Amygdala (tissue), 56 donors: ENCODE measurements around the gene CYBB.

Experiments
- DNase-seq, 56 donors: peaks; one replicate each; lab custom pipeline; 2025; lab: John Stamatoyannopoulos, UW

The CYBB gene

DNA sequence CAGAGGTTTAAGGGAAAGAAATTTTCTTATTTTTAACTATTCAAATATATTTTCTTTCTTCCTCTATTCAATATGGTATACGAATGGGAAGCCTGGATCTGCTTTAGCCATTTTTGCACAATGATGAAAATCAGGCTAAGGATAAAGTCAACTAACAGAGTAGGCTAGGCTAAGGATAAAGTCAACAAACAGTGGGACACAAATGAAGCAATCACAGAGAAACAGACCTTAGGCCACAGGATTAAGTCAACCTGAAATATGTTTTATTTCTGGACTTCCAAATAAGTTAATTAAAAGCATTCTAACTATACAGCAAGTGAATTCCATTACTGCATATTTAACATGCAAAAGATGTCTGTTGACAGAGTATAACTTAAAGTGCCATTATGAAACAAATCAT, 50.5 kb downstream of the CYBB start:
- DNase-seq = no peak

DNA sequence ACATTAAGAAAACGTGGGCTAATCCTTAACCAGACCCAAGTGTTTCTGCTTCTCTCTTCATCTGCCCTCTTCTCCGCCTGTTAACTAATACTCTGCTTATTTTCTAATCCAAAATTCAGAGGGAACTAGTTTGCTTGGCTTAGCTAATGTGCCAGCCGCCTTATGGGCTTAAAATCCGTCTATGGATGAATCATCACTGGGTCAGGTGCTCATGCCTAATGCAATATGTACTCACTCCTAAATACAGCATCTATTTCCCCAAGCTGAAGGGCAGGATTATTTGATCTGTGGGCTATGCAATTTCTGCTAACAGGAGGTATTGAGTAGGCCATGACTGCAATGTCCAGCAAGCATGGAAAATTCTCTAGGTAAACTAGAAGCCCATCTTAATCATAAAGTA, 55.1 kb downstream of the CYBB start:
- DNase-seq = no peak

DNA sequence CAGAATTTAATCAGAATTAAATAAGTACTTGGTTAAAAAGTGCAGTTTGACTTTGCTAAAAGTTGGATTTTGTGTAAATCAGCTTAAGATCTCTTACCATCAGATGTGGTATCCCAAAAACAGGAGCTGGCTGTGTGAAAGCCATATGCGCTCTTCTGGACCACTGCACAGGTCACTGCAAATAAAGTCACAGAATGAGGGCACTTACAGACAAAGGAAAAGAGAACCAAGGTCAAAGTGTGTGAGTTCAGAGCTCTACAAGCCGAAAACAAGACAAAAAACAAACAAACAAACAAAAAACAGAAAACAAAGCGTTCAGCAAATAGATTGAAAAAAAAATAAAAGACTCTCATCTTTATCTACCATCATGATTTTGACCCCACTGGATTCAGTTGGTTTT, 61.1 kb downstream of the CYBB start:
- no peak for DNase-seq

DNA sequence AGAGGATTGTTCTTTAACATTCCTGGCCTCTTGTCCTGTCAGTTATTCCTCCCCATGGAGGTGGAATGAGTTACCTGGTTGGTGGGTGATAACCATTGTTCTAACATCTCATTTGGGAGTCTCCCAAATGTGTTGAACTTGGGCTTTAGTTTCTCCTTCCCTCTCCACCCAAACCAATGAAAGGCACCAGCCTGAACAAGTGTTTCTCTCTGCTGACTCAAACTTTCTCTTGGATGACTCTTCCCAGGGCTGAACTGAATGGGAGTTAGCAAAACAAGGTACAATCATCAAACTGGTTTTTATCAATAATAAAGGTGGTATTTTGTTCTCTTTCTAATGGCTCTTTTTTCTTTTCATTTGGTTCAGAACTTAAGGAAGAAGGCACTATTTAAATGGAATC, 64.8 kb downstream of the CYBB start:
- no peak for DNase-seq

DNA sequence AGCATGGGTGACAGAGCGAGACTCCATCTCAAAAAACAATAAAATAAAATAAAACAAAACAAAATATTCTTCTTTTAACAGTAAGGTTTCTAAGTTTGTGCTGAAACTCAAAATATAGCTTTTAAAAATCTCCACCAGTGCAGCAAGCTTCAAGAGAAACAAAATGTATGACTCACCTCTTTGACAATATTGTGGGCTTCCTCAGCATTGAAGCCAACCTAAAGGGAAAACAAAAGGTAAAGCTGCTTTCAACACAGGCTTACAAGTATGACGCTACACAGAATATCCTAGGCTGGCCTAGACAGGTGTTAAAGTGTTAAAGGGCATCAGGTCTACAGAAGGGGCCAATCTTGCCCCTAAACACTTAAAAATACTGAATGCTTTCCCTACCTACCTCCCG, 66.3 kb downstream of the CYBB start:
- DNase-seq = no peak

DNA sequence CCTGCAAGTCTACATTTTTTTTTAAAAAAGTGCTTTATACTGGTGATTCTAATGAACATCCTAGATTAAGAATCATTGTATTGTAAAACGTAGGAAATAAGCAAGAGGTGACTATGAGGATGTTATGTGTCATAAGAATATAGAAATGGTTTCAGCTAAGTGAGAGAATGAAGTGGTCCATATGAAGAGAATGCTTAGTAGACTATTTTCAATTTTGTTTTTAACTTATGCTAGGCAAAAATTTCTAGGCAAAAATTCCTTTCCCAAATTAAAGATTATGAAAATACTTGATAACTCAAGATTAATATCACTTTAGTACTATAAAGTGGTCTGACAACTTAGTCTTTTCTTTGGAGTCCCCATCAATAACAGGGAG, 66.7 kb downstream of the CYBB start:
- DNase-seq = no peak

DNA sequence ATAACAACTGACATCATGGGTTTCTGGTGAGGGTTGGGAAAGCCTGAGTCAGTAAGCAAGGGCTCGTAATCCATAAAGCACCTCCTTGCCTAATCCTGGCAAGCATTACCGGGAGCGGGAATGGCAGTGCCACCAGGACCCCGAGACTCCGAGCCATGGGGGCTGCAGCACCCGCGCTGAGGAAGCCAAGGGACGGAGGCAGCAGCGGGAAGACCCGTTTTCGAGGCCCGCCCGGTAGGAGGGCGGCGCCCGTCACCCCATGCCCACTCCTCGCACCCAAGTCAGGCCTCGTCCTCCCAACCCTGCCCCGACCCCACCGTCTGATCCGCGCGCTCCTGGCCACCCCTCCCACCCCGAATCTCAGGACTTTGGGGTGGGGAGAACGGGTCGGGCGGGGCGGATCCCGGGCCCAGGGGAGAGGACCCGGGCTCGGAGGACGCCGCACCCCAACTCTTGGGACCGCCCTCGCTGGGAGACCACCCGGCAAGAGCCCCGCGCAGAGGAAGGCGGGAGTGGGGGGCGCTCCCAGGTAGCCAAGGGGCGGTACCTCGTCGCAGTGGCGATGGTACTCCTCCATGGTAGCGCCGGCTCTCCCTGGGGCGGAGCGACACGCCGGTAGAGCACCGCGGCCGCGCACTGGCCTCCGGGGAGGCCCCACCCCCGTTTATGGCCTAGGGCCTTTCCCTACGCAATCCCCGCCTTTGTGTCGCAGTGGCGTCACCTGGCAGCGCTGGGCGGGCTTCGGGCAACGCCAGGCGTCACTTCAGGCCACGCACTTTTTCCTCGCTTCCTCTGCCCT, 67.3 kb downstream of the CYBB start, which contains the start of gene DYNLT3:
Gene DYNLT3, minus strand, starts transcription at position 638 of the 799 bp plus-strand sequence. Its CDS starts 61 bp downstream, at position 577.
- peak in 50 of 56 donors; percentile 2 to 88 (median 39) for DNase-seq

DNA sequence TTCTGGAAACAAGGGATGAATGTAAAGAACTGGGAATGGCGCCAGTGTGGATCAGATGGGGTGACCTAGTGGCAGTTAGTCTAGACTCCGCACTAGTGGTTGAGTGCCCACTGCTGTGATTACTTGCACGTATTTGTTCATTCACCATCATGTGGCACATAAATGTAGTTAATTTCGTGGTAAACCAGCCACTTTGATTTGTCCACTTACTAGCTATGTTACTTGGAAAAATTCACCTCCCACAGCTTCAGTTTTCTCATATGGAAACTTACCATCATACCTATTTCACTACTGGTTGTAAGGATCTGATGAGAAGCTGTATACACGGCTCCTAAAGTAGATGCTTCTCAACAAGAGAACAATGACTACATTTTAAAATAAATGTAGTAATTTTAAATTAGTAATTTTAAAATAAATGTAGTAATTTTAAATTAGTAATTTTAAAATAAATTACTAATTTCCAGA, 67.9 kb downstream of the CYBB start:
- no peak for DNase-seq

DNA sequence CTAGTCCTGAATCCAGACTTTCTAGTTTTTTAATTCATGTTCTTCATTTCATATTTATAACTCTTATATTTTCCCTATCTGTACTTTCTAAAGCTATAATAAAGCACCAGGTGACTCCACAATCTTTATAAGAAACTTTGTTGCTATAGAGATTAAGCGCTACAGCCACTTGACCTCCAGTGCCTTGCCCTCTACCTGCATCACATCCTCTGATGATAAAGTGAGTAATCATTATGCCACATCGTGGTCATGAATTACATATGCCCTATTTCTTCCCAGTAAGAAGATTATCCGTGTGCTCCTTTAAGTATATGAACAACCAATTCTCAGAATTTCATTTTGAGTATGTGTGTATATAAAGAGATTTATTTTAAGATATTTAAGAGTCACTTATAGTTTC, 74.3 kb downstream of the CYBB start:
- DNase-seq = no peak

DNA sequence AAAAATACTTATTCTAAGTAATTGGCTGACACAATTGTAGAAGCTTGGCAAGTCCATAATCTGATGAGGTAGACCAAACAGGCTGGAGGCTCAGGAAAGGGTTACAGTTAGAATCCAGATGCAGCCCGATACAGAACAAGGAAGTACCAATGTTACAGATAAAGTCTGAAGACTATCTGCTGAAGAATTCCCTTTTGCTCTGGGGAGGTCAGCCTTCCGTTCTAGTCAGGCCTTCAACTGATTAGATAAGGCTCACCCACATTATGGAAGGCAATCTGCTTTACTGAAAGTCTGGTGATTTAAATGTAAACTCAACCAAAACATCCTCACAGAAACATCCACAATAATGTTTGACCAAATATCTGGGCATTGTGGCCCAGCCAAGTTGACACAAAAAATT, 74.9 kb downstream of the CYBB start:
- DNase-seq = no peak

DNA sequence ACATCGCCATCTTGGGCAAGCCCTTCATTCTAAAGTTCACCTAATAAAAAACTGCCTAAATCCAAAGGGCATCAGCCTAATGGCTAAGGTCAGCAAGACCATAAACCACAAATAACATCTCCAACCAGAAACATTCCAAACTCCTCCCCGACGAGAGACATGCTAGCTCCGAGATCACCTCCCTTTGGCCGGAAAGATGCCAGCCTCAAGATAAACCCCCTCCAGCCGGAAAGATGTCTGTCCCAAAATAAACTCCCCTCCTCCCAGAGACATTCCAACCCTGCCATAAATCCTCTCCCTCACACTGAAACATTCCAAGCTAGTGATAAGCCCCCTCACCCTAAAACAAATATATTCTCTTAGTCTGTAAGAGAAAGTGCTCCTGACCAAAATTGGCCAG, 80.9 kb downstream of the CYBB start:
- no peak for DNase-seq

DNA sequence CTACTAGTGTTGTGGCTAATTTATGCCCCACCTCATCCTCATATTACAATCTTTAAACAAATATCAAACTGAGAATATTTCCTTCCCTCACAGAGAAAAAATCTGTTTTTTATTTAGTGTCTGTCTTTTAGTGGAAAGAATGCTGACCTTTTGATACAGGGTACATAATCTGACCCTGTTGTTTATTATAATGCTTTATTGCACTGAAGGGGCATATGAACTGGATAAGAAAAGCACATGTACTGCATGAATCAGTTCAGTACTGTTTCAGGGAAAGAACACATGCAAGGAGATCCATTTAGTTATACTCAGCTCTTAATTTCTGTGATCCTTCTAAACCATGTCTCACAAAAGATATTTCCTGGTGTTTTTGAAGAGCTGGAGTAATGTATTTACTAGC, 83.0 kb downstream of the CYBB start:
- no peak for DNase-seq
